Mucosa of gallbladder (tissue), 1 donor: ENCODE measurements around the gene OGN. TPM values are rescaled to one million over a fixed set of nuclear protein-coding genes. Genes with fewer than 3 reads are reported as not detected.

Experiments used
- DNase-seq: peaks from one replicate; pipeline ENCODE4 v3.0.0-alpha.2; 2020; ENCODE audit warnings: low spot score
- total RNA-seq: library from RNA; stranded (reverse); gene quantifications from one replicate; pipeline ENCODE4 v1.2.1, GENCODE V29; 2021
- donor health status: DM: no; HTN: no; CAD: no.

Gene OGN
- total RNA-seq, 1 donor from 2014 or later, result 154 TPM

DNA sequence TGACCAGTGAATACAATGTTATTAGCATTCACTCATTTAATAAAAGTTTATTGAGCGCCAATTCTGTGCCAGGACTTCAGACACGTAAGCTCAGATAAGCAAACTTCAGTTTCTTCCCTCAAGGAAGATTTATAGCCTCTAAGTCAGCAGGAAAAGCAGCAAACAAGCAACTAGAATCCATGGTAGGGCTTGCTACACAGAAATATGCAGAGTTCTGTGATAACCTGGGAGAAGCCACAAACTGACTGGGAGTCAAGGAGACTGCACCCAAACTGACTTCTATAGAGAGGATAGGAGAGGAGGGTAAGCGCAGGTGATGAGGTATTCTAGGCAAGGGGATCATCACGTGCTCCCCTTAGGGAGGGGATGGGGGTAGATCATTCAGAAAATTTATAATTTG is 1.4 kb upstream of the OGN start:
- DNase-seq, result no peak

DNA sequence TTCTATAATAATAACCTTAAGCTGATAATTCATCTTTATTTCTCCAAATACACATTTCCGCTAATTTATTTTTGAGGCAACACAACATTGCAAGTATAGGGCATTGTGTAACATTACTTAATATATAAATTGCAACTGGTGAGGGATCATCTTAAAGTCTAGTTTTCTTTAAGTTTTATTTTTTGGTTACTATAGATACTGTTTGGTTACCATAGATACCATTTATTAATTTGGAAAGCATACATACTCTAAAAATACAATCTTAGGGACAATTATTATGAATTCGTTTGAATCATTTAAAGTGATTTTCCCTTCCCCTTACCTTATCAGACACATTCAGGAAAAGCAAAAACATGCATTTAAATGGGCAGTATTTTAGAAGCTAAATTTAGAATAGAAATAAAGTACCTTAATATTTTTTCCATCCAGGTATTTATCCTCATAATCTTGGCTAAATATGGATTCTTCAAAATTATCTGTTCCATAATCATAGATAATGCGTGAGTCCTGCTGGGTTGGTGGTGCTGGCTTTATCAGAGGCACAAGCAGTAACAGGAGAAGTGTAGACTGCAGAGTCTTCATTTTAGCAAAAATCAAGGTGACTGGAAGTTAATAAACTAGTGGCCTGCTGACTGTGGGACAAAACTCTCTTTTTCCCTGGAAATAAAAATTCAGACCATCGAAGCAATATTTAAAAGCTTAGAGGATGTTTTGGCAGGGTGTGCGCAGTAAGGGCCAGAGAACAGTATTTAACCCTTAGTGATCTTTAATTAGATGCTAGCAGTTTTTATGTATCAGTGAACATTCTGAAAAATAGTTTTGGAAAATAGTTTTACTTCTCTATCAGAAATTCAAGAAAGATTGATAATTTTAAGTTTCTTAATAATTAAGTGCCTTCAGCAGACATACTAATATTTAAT is 1.3 kb downstream of the OGN start:
- DNase-seq, result no peak

DNA sequence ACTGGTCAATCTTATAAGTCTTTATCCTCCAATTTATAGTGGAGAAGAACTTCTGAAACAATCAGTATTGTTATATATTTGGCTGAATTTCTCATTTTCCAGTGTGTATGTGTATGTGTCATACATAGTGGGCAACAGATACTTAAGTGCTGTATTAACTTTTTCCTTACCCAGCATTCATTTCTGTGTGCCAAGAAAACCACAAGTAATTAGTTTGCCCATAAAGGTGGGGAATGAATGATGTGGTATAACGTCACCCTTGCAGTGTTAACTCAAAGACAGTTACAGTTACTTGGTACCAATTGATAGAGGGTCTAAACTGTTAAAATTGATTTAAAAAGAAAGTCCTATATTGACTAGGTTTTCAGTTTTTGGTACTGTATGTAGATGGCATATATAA is 2.0 kb downstream of the OGN start:
- DNase-seq, result no peak

DNA sequence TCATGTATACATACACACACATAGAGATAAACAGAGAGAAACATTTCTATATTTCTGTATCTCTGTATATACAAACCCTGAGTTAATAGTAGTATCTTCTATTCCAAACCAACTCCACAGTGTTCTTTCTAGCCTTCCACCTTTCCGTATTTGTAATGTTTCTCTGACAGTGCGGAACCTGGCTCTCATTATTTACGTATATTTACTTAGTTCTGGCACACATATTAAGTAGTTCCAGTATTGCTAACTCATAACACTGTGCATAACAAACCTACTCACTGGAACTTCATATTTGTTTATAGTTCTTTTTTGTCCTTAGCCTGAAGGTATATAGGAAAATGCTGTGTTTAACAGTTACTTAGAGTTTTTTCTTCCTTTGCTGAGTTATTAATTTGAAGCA is 6.5 kb downstream of the OGN start:
- no peak for DNase-seq

DNA sequence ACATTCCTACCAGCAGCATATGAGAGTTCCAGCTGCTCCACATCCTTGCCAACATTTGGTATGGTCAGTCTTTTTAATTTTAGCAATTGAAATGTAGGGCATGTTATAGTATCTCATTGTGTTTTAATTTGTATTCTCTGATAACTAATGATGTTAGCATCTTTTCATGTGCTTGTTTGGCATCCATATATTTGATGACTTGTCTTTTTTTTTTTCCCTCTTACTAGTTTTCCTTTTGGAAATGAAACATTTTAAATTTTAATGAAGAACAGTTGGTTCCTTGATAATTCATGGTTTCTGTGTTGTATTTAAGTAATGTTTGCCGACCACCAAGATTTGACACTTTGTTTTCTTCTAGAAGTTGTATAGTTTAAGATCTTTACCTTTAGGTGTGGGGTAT is 8.8 kb downstream of the OGN start:
- no peak for DNase-seq

DNA sequence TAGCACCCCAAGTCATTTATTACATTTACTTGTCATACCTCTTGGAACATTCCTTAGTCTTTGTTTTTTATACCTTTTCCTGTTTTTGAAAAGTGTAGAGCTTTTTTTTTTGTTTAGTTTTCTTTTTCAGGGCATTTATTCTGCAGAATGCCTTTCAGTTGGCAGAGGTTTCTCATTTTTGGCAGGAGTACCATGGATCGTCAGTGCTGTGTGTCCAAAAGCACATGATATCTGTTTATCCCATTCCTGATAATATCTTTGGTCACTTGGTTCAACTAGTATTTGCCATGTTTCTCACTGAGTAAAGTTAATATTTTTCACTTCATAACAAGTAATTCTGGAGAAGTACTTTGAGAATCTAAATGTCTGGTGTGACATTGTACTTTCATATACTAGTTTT is 10.7 kb downstream of the OGN start:
- no peak for DNase-seq

DNA sequence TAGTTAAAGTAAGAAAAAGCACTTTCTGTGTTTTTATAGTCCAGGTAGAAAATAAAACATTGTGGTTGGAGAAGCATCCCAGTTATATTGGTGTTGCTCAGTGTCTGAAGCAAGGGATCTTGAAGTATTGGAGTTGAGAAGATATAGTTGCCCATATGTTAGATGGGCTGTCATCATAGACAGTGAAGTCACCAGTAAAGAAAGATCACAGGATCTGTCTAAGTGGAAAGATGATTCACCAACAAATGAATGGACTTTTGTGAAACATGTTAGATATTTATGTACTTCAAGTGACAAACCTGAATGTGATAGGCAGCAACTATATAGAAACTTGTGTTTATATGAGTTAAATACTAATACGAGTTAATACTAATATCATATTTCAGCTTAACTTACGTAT is 11.7 kb downstream of the OGN start:
- DNase-seq, result no peak

DNA sequence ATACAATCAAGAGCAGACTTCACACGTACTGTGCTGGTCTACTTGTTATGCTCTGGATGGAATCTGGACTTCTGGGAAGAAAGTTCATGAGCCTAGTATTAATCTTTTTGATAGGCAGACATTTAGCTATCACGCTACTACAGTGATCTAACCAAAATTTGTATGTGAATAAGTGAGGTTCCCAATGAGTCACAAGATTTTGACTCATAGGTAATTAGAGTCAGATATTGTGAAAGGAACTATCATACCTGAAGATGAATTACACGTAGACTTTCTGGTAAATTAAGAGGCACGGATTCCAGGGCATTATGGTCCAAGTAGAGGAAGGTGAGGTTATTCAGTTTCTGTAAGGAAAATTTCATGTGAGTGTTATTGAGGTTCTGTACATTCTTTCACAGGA is 18.4 kb downstream of the OGN start:
- DNase-seq, result no peak

DNA sequence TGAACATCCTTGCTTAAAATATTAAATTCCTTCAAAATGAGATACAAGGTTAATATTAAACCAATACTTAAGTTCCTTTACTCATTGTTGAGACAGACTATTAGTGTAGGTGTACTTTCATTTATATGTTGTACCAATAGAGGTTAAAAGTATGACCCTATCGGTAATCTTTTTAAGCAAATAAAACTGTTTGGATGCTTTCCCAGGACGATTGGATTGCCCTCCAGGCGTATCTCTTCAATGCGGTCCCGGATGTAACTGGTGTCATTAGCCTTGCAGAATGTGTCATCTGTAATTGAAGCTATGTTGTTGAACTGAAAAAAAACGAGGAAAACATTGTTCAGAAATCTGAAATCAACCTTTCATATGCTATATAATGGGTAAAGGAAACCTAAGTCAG is 18.9 kb downstream of the OGN start:
- no peak for DNase-seq

DNA sequence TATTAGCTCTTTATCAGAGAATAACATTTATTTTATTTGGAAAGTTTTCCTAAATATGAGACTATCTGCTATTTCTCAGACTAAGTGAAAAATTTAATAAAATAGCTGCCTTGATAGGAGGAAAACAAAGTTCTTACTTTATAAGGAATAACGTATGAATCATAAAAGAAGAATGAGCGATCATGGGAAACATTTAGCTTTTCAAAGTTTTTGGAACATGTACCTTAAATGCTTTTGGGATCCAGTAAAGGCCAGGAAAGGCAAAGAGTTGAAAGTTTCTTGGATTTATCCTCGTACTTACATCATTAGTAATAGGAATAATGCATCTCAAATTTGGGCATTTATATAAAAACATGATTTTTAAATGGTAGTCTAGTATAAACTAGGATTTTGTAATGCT is 19.4 kb downstream of the OGN start:
- DNase-seq, result no peak

DNA sequence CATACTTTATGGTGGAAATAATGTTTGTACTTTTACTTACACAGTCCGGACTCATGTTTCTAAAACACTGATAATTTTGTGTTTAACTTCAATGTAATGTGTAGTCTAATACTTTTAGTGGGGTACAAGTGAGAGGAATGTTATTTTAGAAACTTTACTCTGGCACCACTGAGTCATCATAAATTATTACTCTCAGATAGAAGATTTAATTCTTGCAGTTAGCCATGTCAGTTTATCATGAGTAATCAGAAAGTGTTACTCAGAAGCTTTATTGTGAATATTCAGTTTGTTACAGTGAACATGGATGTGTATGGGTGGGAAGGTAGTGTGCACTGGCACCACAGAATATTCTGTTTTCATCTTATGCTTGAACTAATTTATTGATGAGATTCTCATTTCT is 20.0 kb downstream of the OGN start:
- no peak for DNase-seq

DNA sequence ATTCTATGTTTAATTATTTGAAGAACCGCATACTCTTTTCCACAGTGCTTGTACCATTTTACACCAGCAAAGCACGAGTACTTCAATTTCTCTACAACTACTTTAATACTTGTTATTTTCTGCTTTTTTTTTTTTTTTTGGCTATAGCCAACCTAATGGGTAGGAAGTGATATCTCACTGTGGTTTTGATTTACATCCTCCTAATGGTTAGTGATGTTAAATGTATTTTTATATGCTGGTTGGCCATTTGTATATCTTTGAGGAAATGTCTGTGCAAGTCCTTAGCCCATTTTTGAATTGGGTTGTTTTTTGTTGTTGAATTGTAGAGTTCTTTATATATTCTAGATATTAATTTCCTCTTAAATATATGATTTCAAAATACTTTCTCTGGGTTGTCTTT is 22.6 kb downstream of the OGN start:
- DNase-seq, result no peak

DNA sequence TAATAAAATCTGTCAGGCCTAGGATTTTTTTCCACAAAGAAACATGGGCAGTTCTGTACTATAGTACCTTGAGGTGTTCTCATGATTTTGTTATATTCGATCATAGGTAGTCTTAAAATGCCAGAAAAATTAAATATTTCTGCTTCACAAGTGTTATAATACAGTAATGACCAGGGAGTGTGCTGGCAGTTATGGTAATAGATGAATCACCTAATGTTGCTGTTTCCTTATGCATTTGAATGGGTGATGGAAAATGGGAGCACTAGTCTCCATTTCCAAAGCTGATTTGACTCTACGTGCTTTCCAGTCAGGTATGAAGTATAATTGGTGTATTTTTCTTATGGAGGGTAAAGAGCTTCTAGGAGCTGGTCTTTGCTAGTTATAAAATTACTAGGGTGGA is 23.8 kb downstream of the OGN start:
- DNase-seq, result no peak

DNA sequence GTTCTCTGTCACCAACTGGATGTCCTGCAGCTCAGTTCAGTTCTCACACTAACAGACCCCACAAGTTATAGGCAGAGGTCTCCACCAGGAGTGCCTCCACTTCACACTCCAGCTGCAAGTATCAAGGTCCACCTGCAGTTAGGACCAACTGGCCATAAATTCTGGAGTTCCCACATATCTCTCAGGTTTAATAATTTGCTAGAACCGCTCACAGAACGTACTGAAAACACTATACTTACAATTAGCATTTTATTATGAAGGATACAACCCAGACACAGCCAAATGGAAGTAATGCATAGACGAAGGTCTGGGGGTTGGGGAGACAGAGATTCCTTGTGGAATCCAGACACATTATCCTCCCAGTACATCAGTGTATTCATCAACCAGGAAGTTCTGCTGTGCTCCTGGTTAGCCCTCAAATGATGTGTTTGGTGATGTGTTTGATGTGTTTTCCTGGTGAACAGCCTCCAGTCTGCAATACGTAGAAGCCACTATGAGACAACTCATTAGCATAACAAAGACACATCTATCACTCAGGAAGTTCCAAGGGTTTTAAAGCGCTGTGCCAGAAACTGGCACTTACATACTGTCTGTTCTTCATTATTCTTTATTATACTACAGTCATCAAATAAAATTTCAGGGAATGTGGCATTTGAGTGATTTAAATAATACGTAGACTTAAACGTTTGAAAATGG is 25.4 kb downstream of the OGN start:
- no peak for DNase-seq

DNA sequence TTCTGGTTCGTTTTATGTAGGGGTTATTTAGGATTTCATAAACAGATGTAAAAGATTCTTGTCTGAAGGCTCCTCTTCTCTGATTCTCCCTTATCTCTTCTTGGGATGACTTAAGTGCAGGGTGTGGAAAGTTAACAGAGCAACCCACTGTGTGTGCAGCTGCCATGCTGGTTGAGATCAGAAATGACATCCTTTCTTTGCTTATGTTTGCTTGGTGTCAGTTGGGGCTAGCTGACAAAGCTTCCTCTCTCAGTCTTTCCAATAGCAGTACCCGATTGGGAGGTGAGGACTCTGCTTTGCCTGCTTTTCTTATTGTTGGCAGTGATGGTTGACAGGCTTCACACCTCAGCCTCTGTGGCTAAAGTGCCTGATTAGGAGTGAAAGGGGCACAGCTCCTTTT is 26.5 kb downstream of the OGN start:
- no peak for DNase-seq

DNA sequence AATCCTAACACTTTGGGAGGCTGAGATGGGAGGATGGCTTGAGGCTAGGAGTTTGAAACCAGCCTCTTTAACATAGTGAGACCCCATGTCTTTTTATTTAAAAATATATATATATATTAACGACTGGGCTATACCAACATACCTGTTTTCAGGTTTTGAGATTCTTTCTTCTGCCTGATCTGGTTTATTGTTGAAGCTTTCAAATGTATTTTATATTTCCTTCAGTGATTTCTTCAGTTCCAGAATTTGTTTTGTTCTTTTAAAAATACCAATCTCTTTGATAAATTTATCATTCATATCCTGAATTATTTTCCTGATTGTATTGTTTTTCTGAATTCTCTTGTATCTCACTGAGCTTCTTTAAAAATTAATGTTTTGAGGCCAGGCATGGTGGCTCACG is 31.2 kb downstream of the OGN start:
- no peak for DNase-seq

DNA sequence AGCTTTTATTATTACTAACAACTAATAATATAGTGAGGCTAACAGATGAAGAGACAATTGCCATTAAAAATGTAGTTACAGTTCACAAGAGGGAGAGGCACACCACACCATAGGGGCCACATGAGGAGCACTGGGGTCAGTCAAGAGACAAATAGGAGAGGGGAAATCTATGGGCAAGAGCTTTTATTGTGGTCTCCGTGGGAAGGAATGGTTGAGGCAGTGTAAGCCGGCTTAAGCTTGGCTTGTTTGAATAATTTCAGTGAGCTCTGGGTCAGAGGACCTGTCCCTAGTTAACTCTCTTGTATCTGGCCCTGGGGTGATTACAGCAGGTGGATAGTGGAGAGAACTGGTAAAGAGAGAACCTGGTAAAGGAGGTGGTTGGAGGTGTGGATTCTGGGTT is 35.3 kb downstream of the OGN start:
- DNase-seq, result no peak

DNA sequence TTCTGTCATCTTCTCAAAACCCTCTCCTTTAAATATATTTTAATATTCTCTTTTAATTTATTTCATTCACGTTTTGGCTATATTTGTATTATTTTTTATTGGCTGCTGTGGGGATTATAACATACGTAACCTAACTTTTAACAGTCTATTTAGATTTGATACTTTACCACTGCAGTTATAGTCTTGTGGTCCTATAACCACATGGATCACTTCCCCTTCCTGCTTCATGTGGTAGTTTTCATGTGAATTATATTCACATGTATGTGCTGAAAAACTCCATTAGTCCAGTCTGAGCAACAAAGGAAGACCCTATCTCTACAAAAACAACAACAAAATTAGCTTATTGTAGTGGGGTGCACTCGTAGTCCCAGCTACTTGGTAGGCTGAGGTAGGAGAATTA is 44.3 kb downstream of the OGN start:
- no peak for DNase-seq

DNA sequence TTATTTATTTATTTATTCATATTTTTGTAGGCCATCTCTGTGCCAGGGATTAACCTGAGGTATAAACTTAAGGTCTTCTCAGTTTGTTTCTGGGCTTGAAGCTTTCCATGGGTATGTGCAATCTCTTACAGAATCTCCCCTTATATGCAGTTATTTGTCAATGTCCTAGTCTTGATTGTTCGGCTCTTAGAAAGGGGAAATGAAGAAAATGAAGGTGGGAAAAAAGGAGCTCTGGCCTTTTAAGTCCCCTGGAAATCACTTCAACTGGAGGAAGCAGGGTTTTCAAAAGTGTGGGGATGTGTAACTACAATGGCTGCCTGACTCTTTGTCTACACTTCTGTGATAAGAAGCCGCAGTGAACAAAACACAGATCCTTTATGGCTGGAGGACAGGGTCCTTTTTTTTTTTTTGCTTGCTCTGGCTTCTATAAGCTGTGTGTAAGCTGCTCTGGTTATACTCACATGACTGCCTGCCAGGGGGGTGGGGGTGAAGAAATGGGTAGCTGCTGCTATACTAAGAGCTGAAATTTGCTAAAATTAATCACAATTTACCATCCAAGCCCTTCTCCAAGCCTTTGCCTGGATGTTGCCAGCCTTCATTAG is 44.9 kb downstream of the OGN start:
- DNase-seq, result no peak

DNA sequence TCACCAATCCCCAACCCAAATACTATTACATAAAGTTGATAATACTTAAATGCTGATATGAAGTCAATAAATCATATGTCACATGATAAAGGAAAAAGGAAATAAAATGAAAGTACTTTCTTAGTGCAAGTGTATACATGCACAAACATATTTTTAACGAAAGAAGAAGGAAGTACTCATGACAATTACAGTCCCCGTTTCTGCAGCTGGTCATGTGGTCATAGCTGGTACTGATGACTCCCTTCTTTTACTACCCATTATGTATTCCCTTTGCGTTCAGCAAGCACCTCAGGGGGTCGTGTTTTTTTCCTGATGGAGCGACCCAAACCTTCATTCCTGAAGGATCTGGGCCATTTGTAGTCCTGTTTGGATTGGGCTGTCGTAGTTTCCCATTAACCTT is 51.3 kb downstream of the OGN start:
- no peak for DNase-seq

DNA sequence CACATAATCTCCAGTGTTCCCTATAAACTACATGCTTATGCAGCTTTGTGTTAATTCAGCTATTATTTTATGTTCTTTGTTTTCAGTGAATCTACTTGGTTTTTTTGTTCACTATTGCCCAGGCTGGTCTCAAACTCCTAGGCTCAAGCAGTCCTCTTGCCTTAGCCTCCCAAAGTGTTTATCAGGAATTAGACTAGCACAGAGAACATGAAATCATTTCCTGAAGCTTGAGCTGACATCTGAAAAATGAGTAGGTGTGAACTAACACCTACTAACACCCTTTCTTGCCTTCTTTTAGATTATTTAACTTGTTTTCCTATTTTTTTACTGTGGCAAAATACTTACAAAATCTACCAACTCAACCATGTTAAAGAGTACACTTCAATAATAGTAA is 53.6 kb downstream of the OGN start:
- DNase-seq, result no peak

DNA sequence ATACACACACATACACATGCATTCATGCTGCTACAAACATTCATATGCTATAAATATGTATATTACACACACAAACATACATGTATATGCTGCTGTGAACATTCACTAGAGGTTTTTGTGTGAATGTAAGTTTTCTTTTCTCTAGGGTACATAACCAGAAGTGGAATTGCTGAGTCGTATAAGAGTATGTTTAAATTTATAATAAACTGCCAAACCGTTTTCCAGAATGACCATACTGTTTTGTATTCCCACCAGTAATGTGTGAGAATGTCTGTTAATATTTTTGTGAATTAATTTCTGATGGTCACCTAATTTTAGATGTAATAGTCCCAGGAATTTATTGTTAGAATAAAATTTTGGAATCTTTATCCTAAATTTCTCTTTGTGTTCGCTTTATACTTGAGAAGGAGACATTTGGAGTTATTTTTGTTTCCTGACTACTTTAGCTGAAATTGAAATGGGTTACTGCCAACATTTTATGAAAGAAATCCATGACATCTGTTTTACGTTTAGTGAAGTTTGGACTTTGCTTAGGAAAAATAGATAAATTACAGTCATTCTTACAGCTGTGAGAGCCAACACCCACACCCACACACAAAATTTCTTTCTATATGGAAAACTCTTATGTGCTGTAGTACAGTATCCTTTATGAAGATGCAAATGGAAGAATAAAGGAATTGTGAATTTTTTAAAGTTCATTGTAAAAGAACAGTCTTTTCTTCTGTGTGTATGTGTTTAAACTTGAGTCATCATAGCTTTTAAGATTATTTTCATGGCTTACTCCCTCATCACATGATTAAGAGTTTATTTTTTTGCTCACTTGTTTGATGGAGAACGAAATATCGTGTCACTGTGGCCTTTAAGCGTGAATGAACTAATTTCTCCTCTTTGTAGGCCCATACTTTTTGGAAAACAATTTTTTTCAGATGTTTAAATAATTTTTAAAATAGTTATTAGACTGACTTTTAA is 54.3 kb downstream of the OGN start:
- no peak for DNase-seq
